CD4-positive, alpha-beta T cell treated with Interferon alpha-2 for 1 hour (primary cell): ENCODE measurements around the gene CNST.
"Not testable (repeated sequence)": the region's sequence is repeated elsewhere in the genome, so short reads cannot be mapped to it uniquely, and the experiment has no call there.

Experiments used
- DNase-seq, 2 donors: peaks; one replicate each; pipeline ENCODE4 v3.0.0-alpha.2; 2020 to 2022

The CNST gene

GRCh38 chr1:246558041-246558440, 8.2 kb upstream of the CNST start:
- DNase-seq, result no peak

- DNase-seq, result no peak
These were observed 6.9 kb upstream of the CNST start for GRCh38 chr1:246559310-246559709.

DNA sequence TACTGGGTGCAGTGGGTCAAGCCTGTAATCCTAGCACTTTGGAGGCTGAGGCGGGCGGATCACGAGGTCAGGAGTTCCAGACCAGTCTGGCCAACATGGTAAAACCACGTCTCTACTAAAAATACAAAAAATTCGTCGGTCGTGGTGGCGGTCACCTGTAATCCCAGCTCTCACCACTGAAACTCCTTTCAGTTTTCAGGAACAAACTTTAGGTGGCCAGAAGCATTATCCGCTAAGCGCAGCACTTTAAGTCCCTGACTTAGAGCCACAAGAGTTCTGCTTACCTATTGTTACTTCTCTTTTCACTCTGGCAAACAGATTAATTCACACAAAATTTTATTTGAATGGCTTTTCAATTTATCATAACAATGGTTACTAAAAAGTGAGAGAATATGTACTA, 5.4 kb upstream of the CNST start:
- DNase-seq, result not testable (repeated sequence)

DNA sequence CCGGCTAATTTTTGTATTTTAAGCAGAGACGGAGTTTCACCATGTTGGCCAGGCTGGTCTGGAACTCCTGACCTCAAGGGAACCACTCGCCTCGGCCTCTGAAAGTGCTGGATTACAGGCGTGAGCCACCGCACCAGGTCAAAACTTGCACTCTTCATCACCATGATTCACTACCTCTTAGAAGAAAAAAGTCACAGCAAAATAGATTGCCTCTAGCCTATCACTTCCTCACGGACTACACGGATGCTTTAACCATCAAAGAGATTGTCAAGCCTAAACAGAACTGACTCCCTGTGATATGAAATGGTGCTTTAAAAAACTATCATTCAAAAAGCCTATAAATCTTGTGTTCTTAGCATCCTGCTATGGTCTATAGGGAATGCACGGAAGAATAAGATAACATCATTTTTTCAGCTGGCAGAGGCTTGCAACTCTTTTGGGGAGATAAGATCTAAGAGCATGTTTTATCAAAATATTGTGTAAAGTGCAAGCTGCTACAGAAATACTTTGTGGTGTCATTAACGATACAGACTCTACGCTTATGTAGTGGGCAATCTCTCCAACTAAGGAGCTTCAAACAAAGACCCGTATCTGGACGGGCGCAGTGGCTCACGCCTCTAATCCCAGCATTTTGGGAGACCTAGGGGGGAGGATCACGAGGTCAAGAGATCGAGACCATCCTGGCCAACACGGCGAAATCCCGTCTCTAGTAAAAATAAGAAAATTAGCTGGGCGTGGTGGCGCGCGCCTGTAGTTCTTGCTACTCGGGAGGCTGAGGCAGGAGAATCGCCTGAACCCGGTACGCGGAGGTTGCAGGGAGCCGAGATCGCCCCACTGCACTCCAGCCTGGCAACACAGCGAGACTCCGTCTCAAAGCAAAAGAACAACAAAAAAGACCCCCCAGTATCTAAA, 1.2 kb upstream of the CNST start:
- no peak for DNase-seq

- no peak for DNase-seq
These were observed 517 bp upstream of the CNST start for GRCh38 chr1:246565751-246566127.

DNA sequence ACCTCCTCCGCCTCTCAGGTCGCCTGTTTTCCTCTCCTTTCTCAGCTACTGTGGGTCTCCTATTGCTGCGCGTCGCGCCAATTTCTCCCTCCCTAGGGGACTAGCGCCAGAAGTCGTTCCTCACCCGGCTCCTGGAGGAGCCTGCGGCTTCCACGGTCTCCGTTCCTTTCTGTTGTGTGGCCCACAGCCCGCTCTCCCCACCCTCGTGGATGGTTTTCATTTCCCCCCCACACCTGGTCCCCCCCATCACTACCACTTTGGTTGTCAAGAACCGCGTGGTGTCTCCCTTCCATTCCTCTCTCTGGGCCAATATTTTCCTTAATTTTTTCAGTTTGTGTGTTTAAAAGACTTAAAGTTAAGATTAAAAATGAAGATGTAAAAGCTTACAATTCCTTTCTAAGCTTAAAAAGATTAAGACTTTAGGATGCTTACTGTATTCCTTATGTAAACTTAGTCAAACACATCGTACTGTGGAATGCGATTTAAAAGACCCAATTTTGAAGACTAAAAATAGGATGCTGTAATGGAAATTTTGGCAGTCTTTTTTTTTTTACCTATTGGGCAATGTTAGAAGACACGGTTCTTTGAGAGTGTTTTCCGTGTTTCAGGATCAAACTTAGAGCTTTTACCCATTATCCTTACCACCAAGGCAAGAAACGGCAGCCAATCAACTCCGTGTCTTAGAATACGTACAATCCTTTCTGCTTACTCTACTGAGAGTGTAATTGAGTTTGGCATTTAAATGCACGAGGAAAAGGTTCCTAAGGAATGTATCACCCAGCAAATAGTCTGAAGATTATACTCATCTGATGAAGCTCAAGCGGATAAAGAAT, 773 bp downstream of the CNST start:
- peak in 1 of 2 donors; percentile 47 for DNase-seq

DNA sequence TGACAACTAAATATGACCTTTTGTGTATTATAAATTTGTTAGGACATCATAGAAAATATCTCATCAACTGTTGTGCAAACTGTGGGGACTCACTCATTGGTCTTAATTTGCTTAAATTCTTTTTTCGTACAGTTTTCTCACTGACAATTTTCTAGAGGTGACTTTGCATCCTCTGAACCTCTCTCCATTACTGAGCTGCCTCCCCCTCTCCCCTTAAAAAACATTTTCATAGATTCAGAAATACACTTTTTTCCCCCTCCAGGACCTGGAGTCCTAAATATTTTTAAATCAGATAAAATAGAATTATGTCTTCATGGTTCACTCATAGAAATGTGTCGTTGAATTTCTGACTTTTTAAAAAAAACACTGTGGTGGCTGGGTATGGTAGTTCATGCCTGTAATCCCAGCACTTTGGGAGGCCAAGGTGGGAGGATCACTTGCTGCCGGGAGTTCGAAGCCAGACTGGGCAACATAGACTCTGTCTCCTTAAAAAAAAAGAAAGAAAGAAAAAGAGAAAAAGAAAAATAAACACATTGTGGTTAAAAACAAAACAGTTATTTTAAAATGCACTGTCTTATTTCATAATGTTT, 1.5 kb downstream of the CNST start:
- DNase-seq, result no peak

GRCh38 chr1:246569248-246570238, 3.3 kb downstream of the CNST start:
- DNase-seq, result peak; percentile 5 to 59

DNA sequence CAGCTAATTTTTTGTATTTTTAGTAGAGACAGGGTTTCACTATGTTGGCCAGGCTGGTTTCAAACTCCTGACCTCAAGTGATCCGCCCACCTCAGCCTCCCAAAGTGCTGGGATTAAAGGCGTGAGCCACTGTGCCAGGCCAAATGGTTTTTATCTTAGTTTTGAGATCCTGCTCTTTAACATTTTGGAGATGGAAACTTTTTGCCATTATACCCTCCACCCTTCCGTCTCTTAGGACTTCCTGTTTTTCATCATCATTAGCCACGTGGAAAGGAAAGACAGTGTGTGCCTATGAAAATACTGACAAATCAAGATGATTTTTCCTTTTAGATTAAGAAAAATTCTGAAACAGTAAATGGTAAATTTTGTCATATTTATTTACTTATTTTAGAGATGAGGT, 5.1 kb downstream of the CNST start:
- DNase-seq, result peak in 1 of 2 donors; percentile 37

DNA sequence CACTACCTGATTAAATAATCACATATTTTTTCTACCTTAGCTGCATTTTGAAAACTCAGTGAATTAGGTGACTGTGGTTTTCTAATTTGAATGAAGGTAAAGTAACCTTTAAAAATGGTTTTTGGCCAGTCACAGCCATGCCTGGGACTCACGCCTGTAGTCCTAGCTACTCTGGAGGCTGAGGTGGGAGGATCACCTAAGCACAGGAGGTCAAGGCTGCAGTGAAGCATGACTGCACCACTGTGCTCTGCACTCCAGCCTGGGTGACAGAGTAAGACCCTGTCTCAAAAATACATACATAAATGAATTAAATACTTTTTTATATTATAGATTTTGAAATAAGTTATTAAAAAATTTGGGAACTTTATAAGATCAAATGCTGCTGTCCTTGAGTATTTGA, 5.7 kb downstream of the CNST start:
- no peak for DNase-seq

GRCh38 chr1:246572785-246573184, 6.5 kb downstream of the CNST start:
- DNase-seq, result no peak

DNA sequence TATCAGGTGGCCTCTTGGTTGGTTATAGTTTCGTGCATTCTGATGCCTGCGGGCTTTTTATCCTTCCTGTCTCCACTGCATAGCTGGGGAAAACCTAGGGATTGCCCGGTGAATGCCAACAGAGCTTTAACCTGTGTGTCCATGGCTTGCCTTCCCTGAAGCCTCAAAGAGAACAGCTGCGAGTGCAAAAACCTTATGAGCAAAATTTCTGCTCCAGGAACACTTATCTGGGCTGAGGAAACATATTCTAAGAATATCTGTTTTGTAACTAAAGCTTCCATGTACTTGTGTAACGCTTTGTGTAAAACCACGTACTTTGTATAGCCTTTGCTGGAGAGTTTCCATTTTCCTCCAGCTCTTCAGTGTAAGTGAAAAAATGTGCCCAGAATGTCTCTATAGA, 7.2 kb downstream of the CNST start:
- DNase-seq, result no peak

- DNase-seq, result no peak
These were observed 10.4 kb downstream of the CNST start for GRCh38 chr1:246576709-246577032.

DNA sequence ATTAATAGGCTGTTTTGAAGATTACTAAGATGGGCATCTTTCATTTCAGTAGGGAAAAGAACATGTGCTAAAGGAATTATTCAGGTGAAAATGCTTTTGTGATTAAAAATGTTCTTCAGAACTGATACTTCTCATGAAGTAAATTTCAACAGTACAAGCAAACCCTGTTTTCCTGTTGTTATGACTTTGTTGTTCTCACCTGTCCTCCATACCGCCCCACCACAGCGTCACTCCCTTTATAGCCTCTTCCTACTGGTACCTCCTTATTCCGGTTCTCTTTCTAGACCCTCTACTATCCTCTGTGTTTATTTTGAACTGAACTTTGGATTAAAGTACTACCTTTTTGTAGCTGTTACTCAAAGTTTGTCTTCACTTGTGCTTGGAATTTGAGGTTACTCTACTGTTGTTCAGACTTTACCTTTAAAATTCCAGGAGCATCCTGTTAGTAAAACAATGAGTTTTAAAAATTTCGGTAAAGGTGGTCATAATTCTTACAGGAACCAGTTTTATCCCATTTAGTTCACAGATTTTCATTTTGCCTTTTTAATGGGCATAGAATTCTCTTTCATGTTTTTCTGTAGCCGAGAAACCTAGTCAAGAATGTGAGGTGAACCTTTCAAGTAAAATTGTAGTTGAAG, 10.9 kb downstream of the CNST start:
- DNase-seq, result peak in 1 of 2 donors; percentile 36

DNA sequence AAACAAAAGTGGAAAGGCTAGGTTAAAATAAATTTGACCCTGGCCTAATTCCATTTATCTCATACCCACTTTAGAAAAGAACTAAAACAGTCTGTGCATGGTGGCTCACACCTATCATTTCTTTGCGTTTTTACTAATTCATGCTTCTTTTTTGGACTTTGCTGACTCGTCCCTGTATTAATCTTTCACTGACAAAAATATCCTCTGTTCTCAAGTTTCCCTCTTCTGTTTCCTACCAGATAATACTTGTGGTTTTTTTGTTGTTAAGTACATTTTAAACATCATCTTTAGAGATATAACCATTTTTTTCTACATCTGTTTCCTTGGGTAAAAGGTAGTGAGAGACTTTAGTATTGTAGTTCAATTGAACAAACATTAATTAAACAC, 11.5 kb downstream of the CNST start:
- DNase-seq, result no peak

GRCh38 chr1:246579818-246580217, 13.6 kb downstream of the CNST start:
- DNase-seq, result no peak

DNA sequence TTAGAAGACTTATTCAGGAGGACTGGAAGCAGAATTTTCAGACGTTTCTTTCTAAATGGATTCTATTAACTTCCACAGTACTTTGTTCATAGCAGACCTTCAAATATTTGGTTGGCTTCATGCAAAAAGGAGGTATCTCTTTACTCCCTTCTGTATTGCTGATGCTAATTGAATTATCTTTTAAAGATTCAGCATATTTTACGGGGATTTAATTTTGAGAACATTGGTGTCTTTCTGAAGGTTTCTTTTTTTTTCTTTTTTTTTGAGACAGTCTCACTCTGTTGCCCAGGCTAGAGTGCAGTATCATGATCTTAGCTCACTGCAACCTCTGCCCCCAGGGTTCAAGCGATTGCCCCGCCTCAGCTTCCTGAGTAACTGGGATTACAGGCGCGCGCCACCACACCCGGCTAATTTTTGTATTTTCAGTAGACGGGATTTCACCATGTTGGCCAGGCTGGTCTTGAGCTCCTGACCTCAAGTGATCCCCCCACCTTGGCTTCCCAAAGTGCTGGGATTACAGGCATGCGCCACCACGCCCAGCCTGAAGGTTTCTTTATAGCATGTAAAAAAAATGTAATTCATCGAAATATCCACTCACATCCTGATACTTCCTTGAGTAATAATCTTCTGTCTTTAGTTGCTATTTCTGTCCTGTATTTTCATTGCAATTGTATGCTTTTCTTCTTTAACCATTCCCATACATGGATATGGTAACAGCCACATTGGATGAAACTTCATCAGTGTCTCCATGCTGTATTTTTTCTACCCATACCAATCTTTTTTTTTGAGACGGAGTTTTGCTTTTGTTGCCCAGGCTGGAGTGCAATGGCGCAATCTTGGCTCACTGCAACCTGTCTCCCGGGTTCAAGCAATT, 14.5 kb downstream of the CNST start:
- no peak for DNase-seq

- DNase-seq, result no peak
These were observed 16.2 kb downstream of the CNST start for GRCh38 chr1:246582301-246583055.

DNA sequence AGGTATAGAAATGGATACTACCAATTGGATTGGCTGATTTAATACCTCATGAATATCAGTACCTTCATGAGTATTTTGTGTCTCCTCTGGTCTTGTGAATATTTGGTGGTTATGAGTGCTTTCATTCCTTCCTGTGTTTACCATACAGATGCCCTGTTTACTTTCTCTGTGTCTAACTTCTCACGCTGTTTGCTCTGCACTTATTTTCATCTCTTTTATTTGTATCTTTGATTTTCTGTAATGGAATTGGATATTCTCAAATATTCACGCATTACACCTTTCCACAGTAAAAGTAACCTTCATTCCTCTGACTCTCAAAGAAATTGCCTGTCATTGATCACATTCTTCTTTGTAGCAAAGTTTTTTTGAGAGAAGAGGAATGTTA, 16.8 kb downstream of the CNST start:
- DNase-seq, result no peak
